AG09319 (cell line): ENCODE data around the gene GSDME.

Source experiments
- DNase-seq: peaks from one replicate; pipeline ENCODE4 v3.0.0-alpha.2; 2010; ENCODE audit warnings: low read depth; ENCODE audit errors: extremely low read depth
- TF ChIP-seq, protein P1 (sequence below): IDR thresholded peaks from 2 replicates; pipeline ENCODE4 v1.5.1; 2011; ENCODE audit warnings: low read depth, mild to moderate bottlenecking, inconsistent platforms, low read length, moderate library complexity

GSDME gene

GRCh38 chr7:24715661-24716479, 41.4 kb downstream of the GSDME start:
- no peak for DNase-seq
- TF ChIP-seq, protein P1, sequence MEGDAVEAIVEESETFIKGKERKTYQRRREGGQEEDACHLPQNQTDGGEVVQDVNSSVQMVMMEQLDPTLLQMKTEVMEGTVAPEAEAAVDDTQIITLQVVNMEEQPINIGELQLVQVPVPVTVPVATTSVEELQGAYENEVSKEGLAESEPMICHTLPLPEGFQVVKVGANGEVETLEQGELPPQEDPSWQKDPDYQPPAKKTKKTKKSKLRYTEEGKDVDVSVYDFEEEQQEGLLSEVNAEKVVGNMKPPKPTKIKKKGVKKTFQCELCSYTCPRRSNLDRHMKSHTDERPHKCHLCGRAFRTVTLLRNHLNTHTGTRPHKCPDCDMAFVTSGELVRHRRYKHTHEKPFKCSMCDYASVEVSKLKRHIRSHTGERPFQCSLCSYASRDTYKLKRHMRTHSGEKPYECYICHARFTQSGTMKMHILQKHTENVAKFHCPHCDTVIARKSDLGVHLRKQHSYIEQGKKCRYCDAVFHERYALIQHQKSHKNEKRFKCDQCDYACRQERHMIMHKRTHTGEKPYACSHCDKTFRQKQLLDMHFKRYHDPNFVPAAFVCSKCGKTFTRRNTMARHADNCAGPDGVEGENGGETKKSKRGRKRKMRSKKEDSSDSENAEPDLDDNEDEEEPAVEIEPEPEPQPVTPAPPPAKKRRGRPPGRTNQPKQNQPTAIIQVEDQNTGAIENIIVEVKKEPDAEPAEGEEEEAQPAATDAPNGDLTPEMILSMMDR, result peak; percentile 41

DNA sequence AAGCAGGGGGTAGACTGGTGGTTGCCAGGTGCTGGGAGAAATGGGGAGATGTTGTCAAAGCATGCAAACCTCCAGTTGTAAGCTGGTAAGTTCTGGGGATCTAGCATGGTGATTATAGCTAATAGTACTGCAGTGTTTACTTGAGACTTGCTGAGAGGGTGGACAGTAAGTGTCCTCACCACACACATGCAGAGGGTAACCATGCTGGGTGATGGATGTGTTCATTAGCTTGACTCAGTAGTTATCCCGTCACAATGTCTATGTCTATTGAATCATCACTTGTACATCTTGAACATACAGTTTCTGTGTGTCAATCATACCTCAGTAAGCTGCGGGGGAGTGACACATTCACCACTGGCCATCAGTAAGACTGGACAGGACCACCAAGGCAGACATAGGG, 42.1 kb downstream of the GSDME start:
- TF ChIP-seq, protein P1, result no peak
- DNase-seq, result no peak

DNA sequence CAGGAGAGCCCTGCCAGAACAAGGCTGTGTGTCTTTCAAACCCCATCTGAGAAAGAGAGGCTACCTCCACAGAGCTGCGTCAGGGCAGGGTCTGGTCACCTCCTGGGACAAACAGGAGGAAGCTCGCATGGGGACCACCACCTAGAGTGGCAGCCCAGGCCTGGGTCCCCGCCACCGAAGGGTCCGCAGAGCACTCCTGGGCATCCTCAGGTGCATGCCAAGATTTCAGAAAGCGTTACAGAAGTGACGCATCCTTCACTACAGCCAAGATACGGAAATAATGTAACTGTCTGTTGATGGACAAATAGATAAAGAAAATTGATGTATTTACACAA, 42.6 kb downstream of the GSDME start:
- TF ChIP-seq, protein P1, result no peak
- no peak for DNase-seq

DNA sequence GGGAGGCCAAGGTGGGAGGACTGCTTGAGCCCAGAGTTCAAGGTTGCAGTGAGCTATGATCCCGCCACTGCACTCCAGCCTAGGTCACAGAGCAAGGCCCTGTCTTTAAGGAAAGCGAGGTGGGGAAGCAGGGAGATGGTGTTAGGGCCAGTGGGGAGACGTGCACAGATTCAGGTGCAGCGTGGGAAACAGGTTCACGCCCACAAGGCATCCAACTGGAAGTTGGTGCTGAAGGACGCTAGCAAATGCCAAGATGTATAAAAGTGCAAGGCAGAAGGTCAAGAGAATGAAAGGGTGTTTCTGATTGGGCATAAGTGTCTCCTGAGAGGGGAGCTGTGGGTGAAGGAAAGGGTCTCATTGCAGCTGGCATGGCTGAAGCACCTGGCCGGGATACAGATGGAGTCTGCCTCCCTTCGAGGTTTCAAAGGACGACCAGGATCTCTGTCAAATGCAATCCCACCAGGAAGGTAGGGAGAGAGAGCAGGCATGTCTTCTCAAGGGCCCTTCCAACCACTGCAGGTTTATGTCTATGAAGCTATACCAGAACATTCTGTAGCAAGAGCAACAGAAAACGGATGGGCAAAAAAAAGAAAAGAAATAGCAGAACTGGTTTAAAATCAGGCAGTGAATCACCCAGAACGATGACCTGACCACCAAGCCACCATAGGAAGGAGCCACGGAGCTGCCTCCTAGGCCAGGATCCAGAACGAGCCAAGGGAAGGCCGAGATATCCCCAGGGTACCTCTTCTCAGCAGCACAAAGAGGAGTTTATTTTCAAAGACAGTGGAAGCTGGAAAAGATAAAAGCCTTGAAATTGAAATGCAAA, 43.2 kb downstream of the GSDME start:
- TF ChIP-seq, protein P1, result no peak
- DNase-seq, result no peak

DNA sequence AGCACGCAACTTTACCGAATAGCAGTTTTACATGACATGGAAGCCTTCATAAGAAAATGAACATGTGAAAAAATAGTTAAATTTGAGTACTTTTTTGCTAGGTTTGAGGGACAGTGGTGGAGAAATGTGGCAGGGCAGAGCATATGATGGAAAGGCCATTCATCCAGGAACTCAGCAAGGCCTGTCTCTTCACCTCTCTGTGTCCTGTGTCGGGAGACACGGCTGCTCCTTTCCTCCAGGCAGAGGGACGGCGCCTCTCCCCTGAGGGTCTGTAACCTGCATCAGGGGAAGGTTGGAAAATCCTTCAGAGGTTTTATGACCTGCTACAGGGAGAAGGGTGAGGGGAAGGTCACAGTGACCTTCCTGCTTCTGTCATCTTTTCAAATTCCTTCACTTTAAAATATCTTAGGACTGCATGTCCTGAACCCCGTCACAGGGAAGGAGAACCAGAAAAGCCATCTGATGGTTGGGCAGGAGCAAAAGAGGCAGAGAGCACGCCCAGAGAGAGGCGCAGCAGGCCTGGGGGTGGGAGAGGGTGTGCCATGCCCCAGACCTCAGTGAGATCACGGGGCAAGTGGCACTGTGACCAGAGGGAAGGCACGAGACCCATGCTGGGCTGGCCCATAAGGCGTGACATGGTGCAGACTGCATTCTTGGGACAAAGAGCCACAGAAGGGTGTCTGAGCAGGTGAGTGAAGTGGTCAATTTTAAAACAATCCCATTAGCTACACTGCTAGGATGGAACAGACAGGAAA, 44.0 kb downstream of the GSDME start:
- TF ChIP-seq, protein P1, result no peak
- DNase-seq, result no peak

DNA sequence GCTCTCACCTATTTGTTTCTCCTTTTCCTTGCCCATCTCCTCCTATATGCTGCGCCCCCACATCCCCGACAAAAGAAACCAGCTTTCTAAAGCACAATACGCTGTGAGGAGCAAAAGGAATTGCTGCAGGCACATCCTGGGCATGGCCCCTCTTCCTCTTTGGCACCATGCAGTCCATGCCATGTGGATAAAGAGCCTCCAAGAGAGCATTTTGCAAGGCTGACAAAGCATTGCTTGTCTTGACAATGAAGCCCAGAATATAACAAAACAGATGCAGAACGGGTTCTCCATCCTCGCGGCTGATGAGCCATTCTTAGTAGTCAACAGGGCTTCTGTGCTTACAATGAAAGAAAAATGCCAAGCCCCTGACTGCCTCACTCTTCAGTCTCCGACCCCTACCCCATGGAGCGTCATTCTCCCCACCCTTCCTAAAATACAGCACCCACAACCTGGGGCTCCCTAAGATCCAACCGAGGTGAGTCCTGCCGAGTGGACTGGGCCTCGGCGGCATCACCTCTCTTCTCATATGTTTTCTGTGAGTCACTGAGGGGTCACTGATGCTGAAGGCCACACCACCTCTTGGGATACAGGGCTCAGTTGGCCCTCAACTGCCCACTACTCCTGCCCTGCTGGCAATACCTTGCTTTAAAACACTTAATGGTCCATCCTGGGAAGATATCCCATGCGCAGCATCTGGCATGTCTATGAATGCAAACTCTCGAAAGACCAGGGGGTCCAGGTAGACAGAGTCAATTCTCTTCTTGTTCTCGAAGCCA, 47.5 kb downstream of the GSDME start:
- DNase-seq, result no peak
- TF ChIP-seq, protein P1, result no peak
